ENCODE data around the gene SNRNP70.

The SNRNP70 gene

DNA sequence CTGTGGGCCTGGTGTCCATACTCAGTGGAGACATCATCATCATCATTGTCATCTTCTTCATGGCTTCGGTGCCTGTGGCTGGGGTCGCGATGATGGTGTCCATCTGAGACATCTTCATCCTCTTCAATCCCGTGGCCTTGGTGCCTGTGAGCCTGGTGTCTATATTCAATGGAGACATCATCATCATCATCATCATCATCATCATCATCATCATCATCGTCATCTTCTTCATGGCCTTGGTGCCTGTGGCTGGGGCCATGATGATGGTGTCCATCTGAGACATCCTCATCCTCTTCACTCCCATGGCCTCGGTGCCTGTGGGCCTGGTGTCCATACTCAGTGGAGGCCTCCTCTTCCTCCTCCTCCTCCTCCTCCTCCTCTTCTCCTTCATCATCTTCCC, 69.0 kb downstream of the SNRNP70 start:
- Histone ChIP-seq H3K4me3 (ENCODE audit: low read depth in 1 of 2, low read length in 2 of 2) (no peak overlapping the region), H3K27ac (ENCODE audit: low read depth, low read length) (no peak overlapping the region), H3K4me1 (ENCODE audit: insufficient read depth, low read length) (peaks cover 12% of the 10 kb centered on the region), H3K9ac (ENCODE audit: low read length) (no peak overlapping the region), H3K9me3 (ENCODE audit: low read length) (no peaks in the 10 kb centered on the region), H3K27me3 (ENCODE audit: control insufficient read depth in 1 of 2, insufficient read depth in 2 of 2, low read length in 2 of 2) (no peaks in the 10 kb centered on the region), H3K36me3 (ENCODE audit: insufficient read depth, low read length) (no peaks in the 10 kb centered on the region)

DNA sequence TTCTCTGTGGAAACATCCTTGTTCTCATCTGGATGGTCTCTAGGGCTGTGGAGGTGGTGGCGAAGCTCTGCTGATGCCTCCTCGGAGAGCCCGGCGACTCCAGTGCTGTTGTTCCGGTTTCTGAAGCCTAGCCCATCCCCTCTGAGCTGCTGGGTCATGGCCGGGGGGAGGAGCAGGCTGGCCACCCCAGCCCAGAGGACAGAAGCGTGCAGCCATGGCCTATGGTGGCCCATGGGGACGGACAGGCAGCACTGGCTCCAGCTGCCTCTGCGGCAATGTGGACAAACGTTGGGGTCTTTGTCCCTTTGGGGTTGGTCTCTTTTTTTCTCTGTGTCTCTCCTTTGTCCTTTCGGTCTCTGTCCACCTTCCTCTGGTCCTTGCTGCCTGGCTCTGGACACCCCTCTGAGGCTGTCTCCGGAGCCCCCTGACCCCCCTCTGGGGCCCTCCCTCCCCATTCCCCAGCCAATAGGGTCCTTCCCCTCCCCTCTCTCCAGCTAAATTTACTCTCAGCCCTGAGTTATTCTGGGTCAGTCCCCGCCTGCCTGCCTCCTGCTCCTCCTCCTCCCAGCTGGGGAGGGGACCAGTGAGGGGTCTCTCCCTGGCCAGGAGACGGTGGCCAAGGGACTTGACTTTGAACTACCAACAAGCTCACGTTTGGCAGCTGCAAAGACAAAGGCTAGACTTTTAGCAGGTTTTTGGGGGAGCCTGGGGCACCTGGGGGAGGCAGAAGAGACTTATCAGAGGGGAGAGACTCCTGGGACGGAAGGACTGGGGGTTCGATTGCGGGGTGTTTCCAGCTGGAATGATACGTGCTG, 70.0 kb downstream of the SNRNP70 start, which contains the start of gene HRC:
HRC (minus strand) TSS at position 392 of the 815 bp plus-strand sequence; CDS start at position 233, 159 bp downstream.
- no peak within 1 kb of the TSS for H3K27ac ChIP-seq (ENCODE audit: low read depth, low read length)
- peaks cover 12% of the 10 kb centered on the region for H3K4me1 ChIP-seq (ENCODE audit: insufficient read depth, low read length)
- H3K9me3 ChIP-seq (ENCODE audit: low read length): no peaks in the 10 kb centered on the region
- no peak within 1 kb of the TSS for H3K9ac ChIP-seq (ENCODE audit: low read length)
- H3K27me3 ChIP-seq (ENCODE audit: control insufficient read depth in 1 of 2, insufficient read depth in 2 of 2, low read length in 2 of 2): no peaks in the 10 kb centered on the region
- no peaks in the 10 kb centered on the region for H3K36me3 ChIP-seq (ENCODE audit: insufficient read depth, low read length)
- H3K4me3 ChIP-seq (ENCODE audit: low read depth in 1 of 2, low read length in 2 of 2): no peak within 1 kb of the TSS

DNA sequence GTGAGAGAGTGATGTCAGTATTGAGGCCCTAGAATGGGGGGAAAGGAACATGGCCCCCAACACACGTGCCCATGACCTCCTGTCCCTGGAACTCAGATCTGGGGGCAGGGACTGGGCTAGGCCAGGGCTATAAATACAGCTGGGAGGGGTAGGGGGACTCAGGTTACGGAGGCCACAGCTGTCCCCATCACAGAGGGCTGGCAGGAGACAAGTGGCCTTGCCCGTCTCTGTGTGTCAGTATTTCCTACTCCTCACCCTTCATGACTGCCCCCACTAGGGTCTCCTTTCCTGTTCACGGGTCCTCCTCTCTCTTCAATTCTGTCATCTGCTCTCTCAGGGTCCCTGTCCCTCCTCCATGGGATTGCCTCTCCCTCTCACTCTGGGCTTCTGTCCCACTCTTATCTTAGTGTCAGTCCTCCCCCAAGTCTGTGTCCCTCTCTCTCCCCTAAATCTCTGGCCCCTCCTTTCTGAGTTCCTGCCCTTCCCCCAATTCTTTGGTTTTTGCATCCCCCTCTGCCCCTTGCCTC, 70.6 kb downstream of the SNRNP70 start:
- Histone ChIP-seq H3K9ac (ENCODE audit: low read length) (no peak overlapping the region), H3K27me3 (ENCODE audit: control insufficient read depth in 1 of 2, insufficient read depth in 2 of 2, low read length in 2 of 2) (no peaks in the 10 kb centered on the region), H3K27ac (ENCODE audit: low read depth, low read length) (no peak overlapping the region), H3K9me3 (ENCODE audit: low read length) (no peaks in the 10 kb centered on the region), H3K36me3 (ENCODE audit: insufficient read depth, low read length) (no peaks in the 10 kb centered on the region), H3K4me1 (ENCODE audit: insufficient read depth, low read length) (peaks cover 12% of the 10 kb centered on the region), H3K4me3 (ENCODE audit: low read depth in 1 of 2, low read length in 2 of 2) (no peak overlapping the region)

DNA sequence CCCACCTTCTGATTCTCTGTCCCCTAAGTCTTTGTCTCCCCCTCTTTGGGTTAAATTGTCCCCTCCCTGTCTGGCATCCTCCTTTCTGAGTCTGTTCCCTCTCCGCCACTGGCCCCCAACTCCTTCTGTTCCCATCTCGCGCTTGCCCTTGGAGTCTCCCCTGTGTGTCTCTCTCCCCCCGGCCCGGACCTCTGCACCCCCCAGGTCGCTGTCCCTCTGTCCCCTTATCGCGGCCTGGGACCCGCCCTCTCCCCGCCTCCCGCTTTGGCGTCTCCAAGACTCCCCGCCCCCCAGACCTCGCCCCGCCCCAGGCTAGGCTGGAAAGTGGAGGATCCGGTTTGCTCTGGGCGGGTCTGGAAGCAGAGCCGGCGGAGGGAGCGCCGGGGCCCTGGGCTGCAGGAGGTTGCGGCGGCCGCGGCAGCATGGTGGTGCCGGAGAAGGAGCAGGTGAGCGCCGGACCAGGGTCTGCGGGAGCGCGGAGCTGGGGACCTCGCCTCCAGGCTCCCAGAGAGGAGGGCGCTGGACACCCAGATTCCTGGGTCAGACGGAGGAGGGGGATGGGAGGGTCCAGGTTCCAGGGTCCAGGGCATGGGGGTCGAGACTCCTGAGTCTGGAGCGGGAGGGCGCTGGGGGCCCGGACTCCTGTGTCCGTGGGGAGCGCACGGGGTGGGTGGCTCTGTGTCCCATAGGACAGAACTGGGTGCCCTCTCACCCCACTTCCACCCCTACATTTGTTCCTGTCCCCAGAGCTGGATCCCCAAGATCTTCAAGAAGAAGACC, 72.4 kb downstream of the SNRNP70 start, which contains the start of gene TRPM4:
TRPM4 (plus strand) TSS at position 348 of the 780 bp plus-strand sequence; CDS start at position 423, 75 bp downstream.
- Histone ChIP-seq H3K36me3 (ENCODE audit: insufficient read depth, low read length) (no peaks in the 10 kb centered on the region), H3K27me3 (ENCODE audit: control insufficient read depth in 1 of 2, insufficient read depth in 2 of 2, low read length in 2 of 2) (no peaks in the 10 kb centered on the region), H3K4me1 (ENCODE audit: insufficient read depth, low read length) (peaks cover 5% of the 10 kb centered on the region), H3K4me3 (ENCODE audit: low read depth in 1 of 2, low read length in 2 of 2) (peak within 1 kb of the TSS; percentile 81 to 84), H3K9me3 (ENCODE audit: low read length) (no peaks in the 10 kb centered on the region), H3K27ac (ENCODE audit: low read depth, low read length) (peak within 1 kb of the TSS; percentile 80), H3K9ac (ENCODE audit: low read length) (peak within 1 kb of the TSS; percentile 18)
